ENCODE data around the gene HTATSF1. TPM values are rescaled to one million over a fixed set of nuclear protein-coding genes. Genes with fewer than 3 reads are reported as not detected.
A peak's percentile ranks its signal among the peaks of the same experiment; 100 is the strongest.

Gene HTATSF1
- total RNA-seq, 4 donors from 2014 or later, result 37.5 to 53.1 (median 44.1) TPM

DNA sequence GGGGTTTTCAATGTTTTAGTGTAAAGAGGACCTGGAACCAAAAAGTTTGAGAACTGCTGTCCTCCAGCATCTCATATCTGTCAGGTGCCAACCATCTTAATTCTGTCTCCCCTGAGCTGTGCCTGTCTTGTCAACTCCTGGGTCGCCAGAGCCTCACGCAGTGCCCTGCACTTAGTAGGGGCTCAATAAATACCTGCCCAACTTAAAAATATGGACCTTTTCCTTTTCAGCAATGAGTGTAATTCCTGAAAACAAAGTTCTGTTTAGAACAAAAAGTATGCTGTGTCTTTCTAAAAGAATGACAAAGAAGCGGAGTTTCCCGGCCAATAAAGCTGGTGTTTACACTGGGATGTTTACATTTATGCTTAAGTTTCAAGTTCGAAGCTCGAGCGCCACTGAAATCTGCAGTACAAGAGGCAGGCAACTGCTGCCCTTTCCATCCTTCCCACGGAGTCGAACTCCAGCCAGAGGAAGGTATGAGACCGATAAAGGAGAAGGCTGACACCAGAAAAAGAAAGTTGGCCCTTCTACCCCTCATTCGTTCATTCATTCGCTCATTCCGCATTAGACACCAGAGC is 1.1 kb upstream of the HTATSF1 start:
- no peak for DNase-seq (ENCODE audit: low spot score in 2 of 2)
- peak overlapping the region; percentile 34 to 69 (median 58) for H3K4me3 ChIP-seq
- peaks cover 0 to 4% (median 0%) of the 10 kb centered on the region in 3 donors for H3K36me3 ChIP-seq
- 3 to 48% methylated on average over 13 of the region's 13 CpGs for WGBS, 2 donors
- H3K9me3 ChIP-seq, result no peaks in the 10 kb centered on the region
- TF ChIP-seq, protein P1, sequence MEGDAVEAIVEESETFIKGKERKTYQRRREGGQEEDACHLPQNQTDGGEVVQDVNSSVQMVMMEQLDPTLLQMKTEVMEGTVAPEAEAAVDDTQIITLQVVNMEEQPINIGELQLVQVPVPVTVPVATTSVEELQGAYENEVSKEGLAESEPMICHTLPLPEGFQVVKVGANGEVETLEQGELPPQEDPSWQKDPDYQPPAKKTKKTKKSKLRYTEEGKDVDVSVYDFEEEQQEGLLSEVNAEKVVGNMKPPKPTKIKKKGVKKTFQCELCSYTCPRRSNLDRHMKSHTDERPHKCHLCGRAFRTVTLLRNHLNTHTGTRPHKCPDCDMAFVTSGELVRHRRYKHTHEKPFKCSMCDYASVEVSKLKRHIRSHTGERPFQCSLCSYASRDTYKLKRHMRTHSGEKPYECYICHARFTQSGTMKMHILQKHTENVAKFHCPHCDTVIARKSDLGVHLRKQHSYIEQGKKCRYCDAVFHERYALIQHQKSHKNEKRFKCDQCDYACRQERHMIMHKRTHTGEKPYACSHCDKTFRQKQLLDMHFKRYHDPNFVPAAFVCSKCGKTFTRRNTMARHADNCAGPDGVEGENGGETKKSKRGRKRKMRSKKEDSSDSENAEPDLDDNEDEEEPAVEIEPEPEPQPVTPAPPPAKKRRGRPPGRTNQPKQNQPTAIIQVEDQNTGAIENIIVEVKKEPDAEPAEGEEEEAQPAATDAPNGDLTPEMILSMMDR (IDR thresholded peaks at IDR 0.05), result no peak
- no peak for TF ChIP-seq POLR2A (IDR thresholded peaks at IDR 0.05)
- no peak for TF ChIP-seq EP300 (IDR thresholded peaks at IDR 0.05)
- H3K4me1 ChIP-seq, result peaks cover 0 to 21% (median 0%) of the 10 kb centered on the region in 4 donors
- peak overlapping the region; percentile 93 to 99 (median 93) for H3K27ac ChIP-seq
- H3K27me3 ChIP-seq, result peaks cover 0 to 7% of the 10 kb centered on the region in 2 donors

DNA sequence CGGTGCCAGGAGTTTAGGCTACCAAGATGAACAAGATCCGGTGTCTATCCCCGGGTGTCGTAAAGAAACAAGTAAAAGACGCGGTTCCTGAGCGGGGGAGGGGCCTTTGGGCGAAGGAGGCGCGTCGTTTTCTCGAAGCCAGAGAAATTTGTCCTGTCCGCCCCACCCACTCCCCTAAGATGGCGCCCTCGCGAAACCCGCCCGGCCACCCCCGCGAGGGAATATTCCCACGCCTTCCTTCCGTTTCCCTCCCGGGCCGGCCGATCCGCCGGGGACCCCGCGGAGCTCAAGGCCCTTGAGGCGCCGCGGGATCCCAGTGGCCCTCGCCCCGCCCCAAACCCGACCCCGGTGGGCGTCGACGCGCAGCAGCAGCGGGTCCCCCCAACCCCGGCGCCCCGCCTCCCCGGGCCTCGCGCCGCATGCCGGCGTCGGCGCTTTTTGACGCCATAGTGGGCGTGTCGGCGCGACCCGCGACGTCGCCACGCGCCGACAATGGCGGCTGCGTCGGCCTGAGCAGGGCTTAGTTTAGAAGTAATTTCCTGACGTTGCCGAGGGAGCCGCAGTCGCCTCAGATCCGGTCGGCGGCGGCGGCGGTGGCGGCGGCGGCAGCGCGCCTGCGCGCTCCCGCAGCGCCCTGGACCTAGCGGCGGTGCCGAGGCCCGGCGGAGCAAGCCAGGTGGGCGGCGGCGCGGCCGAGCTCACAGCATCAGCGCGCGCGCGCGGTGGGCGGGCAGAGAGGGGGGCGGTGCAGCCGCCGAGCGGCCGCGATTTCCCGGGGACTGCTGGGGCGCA is 432 bp upstream of the HTATSF1 start:
- Histone ChIP-seq H3K9me3 (no peaks in the 10 kb centered on the region), H3K4me3 (peak overlapping the region; percentile 38 to 69 (median 58)), H3K36me3 (peaks cover 0 to 11% (median 0%) of the 10 kb centered on the region in 3 donors), H3K27ac (peak overlapping the region; percentile 93 to 99 (median 93)), H3K4me1 (peaks cover 0 to 21% (median 0%) of the 10 kb centered on the region in 4 donors), H3K27me3 (peaks cover 0 to 2% of the 10 kb centered on the region in 2 donors)
- peak; percentile 65 to 77 for DNase-seq (ENCODE audit: low spot score in 2 of 2)
- TF ChIP-seq, protein P1 (IDR thresholded peaks at IDR 0.05), result peak in 1 of 5 experiments; percentile 23
- TF ChIP-seq POLR2A (IDR thresholded peaks at IDR 0.05) (peak in 1 of 2 donors; percentile 28), EP300 (IDR thresholded peaks at IDR 0.05) (peak in 1 of 2 donors; percentile 62)
- 52% methylated on average over 96 of the region's 111 CpGs; no CpG with 5 or more reads in 1 of the 2 donors for WGBS, 2 donors

DNA sequence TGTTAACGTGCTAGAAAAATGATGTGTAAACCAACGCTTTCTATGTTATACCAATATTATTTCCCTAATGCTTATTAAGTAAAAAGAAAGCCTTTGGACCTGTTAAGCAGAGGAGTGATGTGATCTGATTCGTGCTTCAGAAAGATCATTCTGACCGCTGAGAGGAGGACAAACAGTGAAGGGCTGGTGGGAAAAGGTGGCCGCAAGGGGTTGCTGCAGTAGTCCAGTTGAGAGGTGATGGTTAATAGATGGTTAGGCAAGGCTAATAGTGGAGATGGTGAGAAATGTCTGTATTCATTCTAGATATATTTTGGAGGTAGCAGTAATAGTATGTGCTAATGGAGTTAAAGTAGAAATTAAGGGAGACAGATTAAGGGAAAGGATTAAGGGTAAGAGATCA is 21.7 kb downstream of the HTATSF1 start:
- Histone ChIP-seq H3K9me3 (no peaks in the 10 kb centered on the region), H3K4me1 (no peaks in the 10 kb centered on the region), H3K27me3 (peaks cover 0 to 14% of the 10 kb centered on the region in 2 donors), H3K4me3 (no peak overlapping the region), H3K27ac (no peak overlapping the region), H3K36me3 (no peaks in the 10 kb centered on the region)
- 70 to 81% methylated on average over 5 of the region's 5 CpGs for WGBS, 2 donors
- TF ChIP-seq, protein P1 (IDR thresholded peaks at IDR 0.05), result no peak
- TF ChIP-seq POLR2A (IDR thresholded peaks at IDR 0.05) (no peak), EP300 (IDR thresholded peaks at IDR 0.05) (no peak)
- no peak for DNase-seq (ENCODE audit: low spot score in 2 of 2)

DNA sequence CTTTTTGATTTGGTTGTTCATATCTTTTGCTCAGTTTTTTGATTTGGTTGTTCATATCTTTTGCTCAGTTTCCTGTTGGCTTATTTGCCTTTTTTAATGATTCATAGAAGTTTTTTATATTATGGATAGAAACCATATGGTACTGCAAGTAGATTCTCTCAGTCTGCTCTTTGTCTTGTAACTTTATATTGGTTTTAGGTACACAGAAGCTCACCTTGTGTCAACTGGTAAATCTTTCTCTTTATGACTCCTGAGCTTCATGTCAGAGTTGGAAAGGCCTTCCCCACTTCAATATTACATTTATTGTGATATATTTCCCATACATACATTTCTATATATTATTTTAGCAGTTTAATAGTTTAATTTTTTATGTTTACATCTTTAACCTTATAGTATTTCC is 26.4 kb downstream of the HTATSF1 start:
- DNase-seq (ENCODE audit: low spot score in 2 of 2), result no peak
- Histone ChIP-seq H3K4me3 (no peak overlapping the region), H3K36me3 (no peaks in the 10 kb centered on the region), H3K4me1 (peaks cover 0 to 12% (median 0%) of the 10 kb centered on the region in 4 donors), H3K27ac (no peak overlapping the region), H3K9me3 (no peaks in the 10 kb centered on the region), H3K27me3 (peaks cover 0 to under 1% of the 10 kb centered on the region in 2 donors)
- TF ChIP-seq EP300 (IDR thresholded peaks at IDR 0.05) (no peak), POLR2A (IDR thresholded peaks at IDR 0.05) (no peak)
- TF ChIP-seq, protein P1 (IDR thresholded peaks at IDR 0.05), result no peak

Data from tibial nerve (tissue), 4 donors.